HepG2 (cell line): ENCODE measurements around the gene CNTD1. TPM values are rescaled to one million over a fixed set of nuclear protein-coding genes. Genes with fewer than 3 reads are reported as not detected.

Experiments used
- CENPBD1 ChIP-seq: sonication (generic); formaldehyde crosslinking; IDR thresholded peaks from 2 replicates; pipeline ENCODE4 v1.8.0; 2022; ENCODE audit warnings: missing genetic modification reagents, low read depth, mild to moderate bottlenecking, borderline replicate concordance
- HIC2 ChIP-seq: sonication (generic); formaldehyde crosslinking; IDR thresholded peaks from 2 replicates; pipeline ENCODE4 v1.9.0; 2022; ENCODE audit warnings: low read depth, missing genetic modification reagents
- HNF1B ChIP-seq: sonication (generic); formaldehyde crosslinking; IDR thresholded peaks from 2 replicates; pipeline ENCODE4 v1.5.1; 2020; ENCODE audit warnings: mild to moderate bottlenecking, moderate library complexity, missing genetic modification reagents
- HOXA9 ChIP-seq: sonication (generic); formaldehyde crosslinking; IDR thresholded peaks from 2 replicates; pipeline ENCODE4 v1.8.1; 2022; ENCODE audit warnings: missing genetic modification reagents, mild to moderate bottlenecking, moderate library complexity, borderline replicate concordance
- KAT2B ChIP-seq: fragments of 150-350 bp; IDR thresholded peaks from 2 replicates; pipeline ENCODE4 v1.6.1; 2014; ENCODE audit warnings: low read depth, low read length, borderline replicate concordance
- KAT7 ChIP-seq: IDR thresholded peaks from 2 replicates; pipeline ENCODE4 v1.6.1; 2018; ENCODE audit warnings: borderline replicate concordance, missing compliant biosample characterization
- PRDM10 ChIP-seq: sonication (generic); formaldehyde crosslinking; IDR thresholded peaks from 2 replicates; pipeline ENCODE4 v1.4.0; 2020; ENCODE audit warnings: low read depth, missing genetic modification reagents
- RFX3 ChIP-seq: IDR thresholded peaks from 2 replicates; pipeline ENCODE4 v1.6.1; 2016; ENCODE audit warnings: missing biosample characterization, missing genetic modification reagents
- SOX6 ChIP-seq, 2 experiments: fragments of 450-650 bp in 1 of 2; sonication (generic) in 1 of 2; formaldehyde crosslinking in 1 of 2; IDR thresholded peaks; 2 replicates each; pipeline versions ENCODE4 v1.4.0 to v1.6.1; 2017 to 2020; ENCODE audit warnings: antibody characterized with exemption in 1 of 2, mild to moderate bottlenecking in 1 of 2, missing genetic modification reagents in 1 of 2
- TERF1 ChIP-seq: sonication (generic); formaldehyde crosslinking; IDR thresholded peaks from 2 replicates; pipeline ENCODE4 v1.8.0; 2022; ENCODE audit warnings: mild to moderate bottlenecking, missing genetic modification reagents, moderate library complexity
- ZNF607 ChIP-seq: sonication (generic); formaldehyde crosslinking; IDR thresholded peaks from 2 replicates; pipeline ENCODE4 v1.5.1; 2020; ENCODE audit warnings: missing genetic modification reagents, mild to moderate bottlenecking, borderline replicate concordance
- ZNF766 ChIP-seq: sonication (generic); formaldehyde crosslinking; IDR thresholded peaks from 2 replicates; pipeline ENCODE4 v1.5.0; 2020; ENCODE audit warnings: missing genetic modification reagents, borderline replicate concordance
- ZNF781 ChIP-seq: sonication (generic); formaldehyde crosslinking; IDR thresholded peaks from 2 replicates; pipeline ENCODE4 v1.5.1; 2020; ENCODE audit warnings: borderline replicate concordance, mild to moderate bottlenecking, missing genetic modification reagents; ENCODE audit errors: not compliant biosample characterization
- ZNF841 ChIP-seq: sonication (generic); formaldehyde crosslinking; IDR thresholded peaks from 2 replicates; pipeline ENCODE4 v1.8.1; 2023; ENCODE audit warnings: missing genetic modification reagents, borderline replicate concordance
- polyA plus RNA-seq, 8 experiments: library from polyadenylated mRNA; depleted of rRNA in 3 of 8; stranded (reverse) in 7 of 8; unstranded in 1 of 8; fragments of >200 nt; fragmentation: Illumina TruSeq in 4 of 8; extraction: Trizol in 4 of 8; gene quantifications; 2 replicates each; pipeline versions ENCODE4 v1.2.1 to v1.2.3, GENCODE V29; 2011 to 2016; ENCODE audit warnings: low read depth in 4 of 8, missing spikeins in 1 of 8, mixed read lengths in 1 of 8; ENCODE audit not compliant: insufficient read depth in 1 of 8
- total RNA-seq, 5 experiments: library from RNA; depleted of rRNA; stranded (reverse); fragments of >200 nt; fragmentation: Illumina TruSeq; extraction: Trizol; gene quantifications; 2 replicates each; pipeline ENCODE4 v1.2.3, GENCODE V29; 2016; ENCODE audit warnings: low read depth in 1 of 5
- TF ChIP-seq, protein P1 (sequence below): sonication (generic); formaldehyde crosslinking; IDR thresholded peaks from 2 replicates; pipeline ENCODE4 v1.5.0; 2020; ENCODE audit warnings: mild to moderate bottlenecking, missing genetic modification reagents

The CNTD1 gene
- total and polyA plus RNA-seq, 2 of the 13 experiments (the other 11 are each of a cell fraction or from before 2014, with no cell fraction given), result 0.11 to 0.15 TPM

GRCh38 chr17:42773290-42774035 is 25.2 kb upstream of the CNTD1 start, which contains the start of gene VPS25 (continued):
- TF ChIP-seq HNF1B (CRISPR knock-in tag) (peak; percentile 48; the same call in 1 of the 2 replicates), ZNF607 (CRISPR knock-in tag) (no peak), SOX6 (IDR thresholded peaks at IDR 0.05) (no peak), SOX6 (CRISPR knock-in tag; IDR thresholded peaks at IDR 0.05) (peak; percentile 71), RFX3 (CRISPR knock-in tag) (peak; percentile 58; the same call in 1 of the 2 replicates), ZNF841 (CRISPR knock-in tag) (no peak), HIC2 (CRISPR knock-in tag) (no peak), ZNF781 (CRISPR knock-in tag) (peak; percentile 78), ZNF766 (CRISPR knock-in tag) (peak; percentile 49; the same call in 1 of the 2 replicates), CENPBD1 (CRISPR knock-in tag) (no peak), KAT7 (CRISPR knock-in tag) (peak; percentile 99), KAT2B (no peak), TERF1 (CRISPR knock-in tag) (no peak), HOXA9 (CRISPR knock-in tag) (no peak), PRDM10 (CRISPR knock-in tag) (peak; percentile 85)
- TF ChIP-seq, protein P1, sequence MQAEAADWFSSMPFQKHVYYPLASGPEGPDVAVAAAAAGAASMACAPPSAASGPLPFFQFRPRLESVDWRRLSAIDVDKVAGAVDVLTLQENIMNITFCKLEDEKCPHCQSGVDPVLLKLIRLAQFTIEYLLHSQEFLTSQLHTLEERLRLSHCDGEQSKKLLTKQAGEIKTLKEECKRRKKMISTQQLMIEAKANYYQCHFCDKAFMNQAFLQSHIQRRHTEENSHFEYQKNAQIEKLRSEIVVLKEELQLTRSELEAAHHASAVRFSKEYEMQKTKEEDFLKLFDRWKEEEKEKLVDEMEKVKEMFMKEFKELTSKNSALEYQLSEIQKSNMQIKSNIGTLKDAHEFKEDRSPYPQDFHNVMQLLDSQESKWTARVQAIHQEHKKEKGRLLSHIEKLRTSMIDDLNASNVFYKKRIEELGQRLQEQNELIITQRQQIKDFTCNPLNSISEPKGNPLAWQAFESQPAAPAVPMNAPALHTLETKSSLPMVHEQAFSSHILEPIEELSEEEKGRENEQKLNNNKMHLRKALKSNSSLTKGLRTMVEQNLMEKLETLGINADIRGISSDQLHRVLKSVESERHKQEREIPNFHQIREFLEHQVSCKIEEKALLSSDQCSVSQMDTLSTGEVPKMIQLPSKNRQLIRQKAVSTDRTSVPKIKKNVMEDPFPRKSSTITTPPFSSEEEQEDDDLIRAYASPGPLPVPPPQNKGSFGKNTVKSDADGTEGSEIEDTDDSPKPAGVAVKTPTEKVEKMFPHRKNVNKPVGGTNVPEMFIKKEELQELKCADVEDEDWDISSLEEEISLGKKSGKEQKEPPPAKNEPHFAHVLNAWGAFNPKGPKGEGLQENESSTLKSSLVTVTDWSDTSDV, result peak; percentile 70; the same call in 1 of the 2 replicates
